Activated naive CD4-positive, alpha-beta T cell treated with anti-CD3 and anti-CD28 coated beads, Interleukin-2, amount 50 U/mL, for 24 hours (primary cell): Measurements from ENCODE around the gene TSPYL1.
"Not testable (repeated sequence)": the region's sequence is repeated elsewhere in the genome, so short reads cannot be mapped to it uniquely, and the experiment has no call there.

ENCODE experiments used
- H3K27ac Mint-ChIP-seq: one replicate; pipeline ENCODE4 v1.8.0; 2021; ENCODE audit warnings: mild to moderate bottlenecking, mixed read lengths
- H3K27me3 Mint-ChIP-seq: one replicate; pipeline ENCODE4 v1.8.0; 2021; ENCODE audit warnings: mixed read lengths
- H3K36me3 Mint-ChIP-seq: one replicate; pipeline ENCODE4 v1.8.0; 2021; ENCODE audit warnings: mixed read lengths
- H3K4me1 Mint-ChIP-seq: one replicate; pipeline ENCODE4 v1.8.0; 2021; ENCODE audit warnings: mixed read lengths
- H3K4me3 Mint-ChIP-seq: one replicate; pipeline ENCODE4 v1.8.0; 2021; ENCODE audit warnings: mild to moderate bottlenecking, mixed read lengths
- H3K9me3 Mint-ChIP-seq: one replicate; pipeline ENCODE4 v1.8.0; 2021; ENCODE audit warnings: mixed read lengths

Gene TSPYL1

DNA sequence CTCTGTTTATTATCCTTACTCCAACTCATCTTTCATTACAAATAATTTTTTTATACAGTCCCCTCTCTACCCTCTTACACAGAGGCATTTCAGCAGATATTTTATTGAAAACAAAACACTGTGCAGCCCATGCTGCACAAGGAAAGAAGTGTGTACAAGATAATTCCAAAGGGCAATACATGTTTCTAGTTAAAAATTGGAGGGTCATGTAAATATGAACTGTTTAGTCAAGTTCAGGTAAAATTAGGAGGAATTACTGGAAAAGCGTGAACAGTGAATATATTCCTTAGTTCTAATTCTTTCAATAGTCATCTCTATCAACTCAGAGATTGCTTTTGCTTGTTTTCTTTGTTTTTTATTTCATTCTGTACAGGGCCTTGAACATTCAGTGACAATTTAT, 27.9 kb upstream of the TSPYL1 start:
- Mint-ChIP-seq H3K4me3 (no peak overlapping the region), H3K36me3 (peaks cover 8% of the 10 kb centered on the region), H3K9me3 (no peaks in the 10 kb centered on the region), H3K27ac (no peak overlapping the region), H3K4me1 (no peaks in the 10 kb centered on the region), H3K27me3 (no peaks in the 10 kb centered on the region)

DNA sequence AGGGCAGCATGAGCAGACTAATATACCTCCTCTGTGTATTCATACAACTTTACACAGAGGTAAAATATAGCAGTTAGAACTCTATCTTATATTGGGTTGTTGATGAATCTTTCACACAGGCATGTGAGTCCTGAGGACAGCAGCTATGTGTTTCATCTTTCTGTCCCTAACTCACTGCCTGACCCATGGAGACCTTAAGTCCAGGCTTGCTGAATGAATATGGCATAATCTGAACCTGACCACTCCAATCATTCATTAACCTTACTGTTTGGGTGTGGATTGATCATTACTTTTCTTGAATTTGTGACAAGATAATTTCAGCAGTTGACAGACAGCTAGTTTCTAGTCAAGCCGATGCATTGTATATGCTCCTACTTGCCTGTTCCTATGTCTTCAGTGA, 27.3 kb upstream of the TSPYL1 start:
- H3K27me3 Mint-ChIP-seq = no peaks in the 10 kb centered on the region
- H3K4me3 Mint-ChIP-seq = no peak overlapping the region
- peaks cover 8% of the 10 kb centered on the region for H3K36me3 Mint-ChIP-seq
- no peak overlapping the region for H3K27ac Mint-ChIP-seq
- no peaks in the 10 kb centered on the region for H3K4me1 Mint-ChIP-seq
- H3K9me3 Mint-ChIP-seq = no peaks in the 10 kb centered on the region

DNA sequence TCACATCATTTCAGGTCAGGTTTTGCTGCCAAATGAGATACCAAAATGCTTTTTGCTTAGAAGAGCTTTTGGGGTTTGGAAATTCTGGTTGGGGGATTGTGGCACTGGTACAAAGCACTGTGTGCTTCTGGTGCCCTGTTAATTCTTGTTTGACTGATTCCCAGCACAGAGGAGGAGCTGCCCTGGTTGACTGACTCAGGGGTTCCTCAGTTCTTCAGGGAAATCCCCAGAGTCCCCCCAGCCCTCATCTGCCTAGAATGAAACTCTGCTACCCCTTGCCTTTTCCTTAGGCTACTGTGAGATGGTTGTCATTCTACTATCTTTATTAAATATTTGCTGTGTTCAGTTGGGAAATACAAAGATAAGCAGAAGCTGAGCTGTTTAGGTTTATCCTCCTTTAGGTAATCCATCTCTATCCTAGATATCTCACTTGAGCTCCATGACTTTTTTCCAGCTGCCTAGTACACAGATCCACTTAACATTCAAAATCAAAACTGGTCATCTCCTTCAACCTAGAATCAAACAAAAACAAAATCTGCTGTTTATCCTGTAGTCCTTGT, 24.9 kb upstream of the TSPYL1 start:
- H3K9me3 Mint-ChIP-seq = no peaks in the 10 kb centered on the region

DNA sequence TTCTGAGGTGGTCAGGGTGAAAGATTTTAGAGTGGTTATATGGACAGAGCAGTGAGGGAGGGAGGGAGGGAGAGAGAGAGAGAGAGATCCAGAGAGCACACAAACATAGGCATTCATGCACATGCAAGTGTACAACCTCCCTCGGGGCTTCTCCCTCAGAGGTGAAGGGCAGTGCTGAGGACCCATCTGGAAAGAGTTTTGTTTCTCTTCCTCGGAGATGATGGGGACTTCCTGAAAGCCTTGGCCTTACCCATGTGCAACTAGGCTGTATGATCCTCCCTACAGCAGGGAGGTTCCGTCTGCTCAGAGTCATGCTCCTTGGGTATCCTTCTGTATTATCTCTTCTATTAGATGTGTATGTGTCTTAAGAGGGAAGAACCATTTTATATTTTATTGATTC, 21.4 kb upstream of the TSPYL1 start:
- Mint-ChIP-seq H3K4me3 (no peak overlapping the region), H3K9me3 (peaks cover 4% of the 10 kb centered on the region), H3K36me3 (peaks cover 7% of the 10 kb centered on the region), H3K4me1 (no peaks in the 10 kb centered on the region), H3K27me3 (no peaks in the 10 kb centered on the region), H3K27ac (no peak overlapping the region)

More for the DNA sequence above, 24.9 kb upstream of the TSPYL1 start:
- Mint-ChIP-seq H3K36me3 (peaks cover 3% of the 10 kb centered on the region), H3K27me3 (no peaks in the 10 kb centered on the region), H3K4me3 (no peak overlapping the region), H3K27ac (no peak overlapping the region), H3K4me1 (no peaks in the 10 kb centered on the region)

DNA sequence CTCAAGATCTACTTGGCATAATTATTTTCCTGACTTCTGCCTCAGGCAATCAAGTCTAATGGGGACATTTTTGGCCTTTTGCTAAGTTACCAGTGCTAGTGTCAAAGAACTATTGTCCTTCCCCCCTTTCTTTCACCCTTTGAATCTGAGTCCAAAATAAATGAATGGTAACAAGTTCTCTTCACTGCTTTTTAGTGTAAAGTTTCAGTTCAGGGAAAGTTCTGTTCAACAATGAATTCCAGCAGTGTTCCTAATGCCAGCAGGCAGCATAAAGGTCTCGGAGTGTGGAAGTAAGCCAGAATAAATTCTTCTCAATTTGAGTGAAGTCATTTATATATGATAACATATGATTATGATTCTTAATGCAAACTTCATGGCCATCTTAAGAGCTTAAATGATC, 20.8 kb upstream of the TSPYL1 start:
- Mint-ChIP-seq H3K9me3 (peaks cover 4% of the 10 kb centered on the region), H3K27me3 (no peaks in the 10 kb centered on the region), H3K4me3 (no peak overlapping the region), H3K4me1 (no peaks in the 10 kb centered on the region), H3K27ac (no peak overlapping the region), H3K36me3 (peaks cover 7% of the 10 kb centered on the region)

DNA sequence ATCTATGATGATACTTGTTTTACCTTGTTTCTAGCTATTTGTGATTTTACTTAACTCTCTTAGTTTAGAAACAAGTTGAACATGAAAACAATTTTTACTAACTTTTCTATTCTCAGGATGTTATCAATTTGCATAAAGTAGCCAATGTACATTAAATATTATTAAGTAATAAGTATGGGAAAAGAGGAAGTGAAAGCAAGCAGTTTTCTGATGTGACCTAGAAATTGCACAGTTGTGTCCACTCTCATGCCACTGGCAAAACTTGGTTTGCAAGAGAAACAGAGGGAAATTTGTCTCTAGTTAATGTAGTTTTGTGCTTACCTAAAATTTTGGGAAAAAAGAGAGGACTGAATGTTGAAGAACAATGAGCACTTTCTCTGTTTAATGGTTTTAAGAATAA, 19.2 kb upstream of the TSPYL1 start:
- H3K27me3 Mint-ChIP-seq = no peaks in the 10 kb centered on the region
- no peak overlapping the region for H3K4me3 Mint-ChIP-seq
- H3K36me3 Mint-ChIP-seq = peaks cover 7% of the 10 kb centered on the region
- no peaks in the 10 kb centered on the region for H3K4me1 Mint-ChIP-seq
- no peak overlapping the region for H3K27ac Mint-ChIP-seq
- H3K9me3 Mint-ChIP-seq = peaks cover 4% of the 10 kb centered on the region

DNA sequence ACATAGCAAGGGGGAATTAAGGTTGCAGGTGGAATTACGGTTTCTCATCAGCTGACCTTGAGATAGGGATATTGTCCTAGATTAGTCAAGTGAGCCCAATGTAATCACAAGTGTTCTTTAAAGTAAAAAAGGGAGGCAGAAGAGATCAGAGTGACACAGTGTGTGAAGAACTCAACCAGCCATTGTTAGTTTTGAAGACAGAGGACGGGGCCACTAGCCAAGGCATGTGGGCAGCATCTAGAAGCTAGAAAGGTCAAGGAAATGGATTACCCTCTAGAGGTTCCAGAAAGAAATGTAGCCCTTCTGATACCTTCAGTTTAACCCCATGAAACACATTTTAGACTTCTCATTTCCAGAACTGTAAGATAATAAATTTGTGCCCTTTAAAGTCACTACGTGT, 18.5 kb upstream of the TSPYL1 start:
- Mint-ChIP-seq H3K9me3 (peaks cover 4% of the 10 kb centered on the region), H3K27me3 (no peaks in the 10 kb centered on the region), H3K4me3 (no peak overlapping the region), H3K4me1 (no peaks in the 10 kb centered on the region), H3K27ac (no peak overlapping the region), H3K36me3 (peaks cover 7% of the 10 kb centered on the region)

DNA sequence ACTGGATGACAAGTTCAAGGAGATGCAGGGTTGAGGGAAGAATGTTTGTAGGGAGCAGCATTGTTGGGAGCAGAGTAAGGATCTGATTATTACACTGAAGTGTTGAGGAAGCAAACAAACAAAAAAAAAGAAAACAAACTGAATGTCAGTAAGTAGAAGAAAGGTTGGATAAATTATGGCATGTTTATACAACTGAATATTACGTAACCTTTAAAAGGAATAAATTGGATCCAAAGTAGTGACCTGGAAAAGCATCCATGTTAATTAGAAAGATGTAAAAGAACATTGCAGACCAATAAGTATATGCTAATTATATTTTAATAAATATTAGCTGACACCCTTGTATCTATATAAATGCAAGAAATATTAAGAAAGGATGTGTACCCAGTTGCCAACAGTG, 12.8 kb upstream of the TSPYL1 start:
- H3K4me3 Mint-ChIP-seq = no peak overlapping the region
- no peak overlapping the region for H3K27ac Mint-ChIP-seq
- H3K27me3 Mint-ChIP-seq = no peaks in the 10 kb centered on the region
- no peaks in the 10 kb centered on the region for H3K9me3 Mint-ChIP-seq
- H3K36me3 Mint-ChIP-seq = peaks cover under 1% of the 10 kb centered on the region
- H3K4me1 Mint-ChIP-seq = no peaks in the 10 kb centered on the region

DNA sequence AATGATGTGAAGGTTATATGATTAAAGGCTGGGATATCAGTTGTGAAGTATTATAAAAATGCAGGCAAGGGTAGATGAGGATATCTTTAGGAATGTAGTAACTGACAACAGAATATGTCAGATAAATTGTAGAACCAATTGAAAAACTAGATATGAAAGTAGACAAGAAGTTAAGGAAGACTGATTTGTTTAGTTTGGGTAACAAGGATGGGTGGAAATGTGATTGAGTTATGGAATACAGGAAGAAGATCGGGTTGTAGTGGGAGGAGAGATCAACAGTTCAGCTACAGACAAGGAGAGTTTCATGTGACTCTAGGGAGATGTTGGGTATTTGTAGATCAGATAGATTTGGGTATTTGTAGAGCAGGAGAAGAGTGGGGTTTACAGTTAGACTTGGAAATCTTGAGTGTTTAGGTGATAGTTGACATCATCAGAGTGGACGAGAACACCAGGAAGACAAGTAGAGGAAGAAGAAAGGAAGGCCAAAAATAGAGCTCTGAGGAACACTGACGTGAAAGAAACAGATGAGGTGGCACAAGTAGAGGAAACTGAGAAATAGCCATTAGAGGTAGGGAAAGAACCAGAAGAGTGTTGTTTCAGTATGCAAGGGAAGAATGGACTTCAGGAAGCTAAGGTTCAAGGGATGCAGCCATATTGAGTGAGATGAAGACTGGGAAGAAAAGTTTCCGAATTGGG, 12.1 kb upstream of the TSPYL1 start:
- no peaks in the 10 kb centered on the region for H3K4me1 Mint-ChIP-seq
- no peaks in the 10 kb centered on the region for H3K9me3 Mint-ChIP-seq
- no peak overlapping the region for H3K27ac Mint-ChIP-seq
- H3K36me3 Mint-ChIP-seq = no peaks in the 10 kb centered on the region
- H3K4me3 Mint-ChIP-seq = no peak overlapping the region
- H3K27me3 Mint-ChIP-seq = no peaks in the 10 kb centered on the region

DNA sequence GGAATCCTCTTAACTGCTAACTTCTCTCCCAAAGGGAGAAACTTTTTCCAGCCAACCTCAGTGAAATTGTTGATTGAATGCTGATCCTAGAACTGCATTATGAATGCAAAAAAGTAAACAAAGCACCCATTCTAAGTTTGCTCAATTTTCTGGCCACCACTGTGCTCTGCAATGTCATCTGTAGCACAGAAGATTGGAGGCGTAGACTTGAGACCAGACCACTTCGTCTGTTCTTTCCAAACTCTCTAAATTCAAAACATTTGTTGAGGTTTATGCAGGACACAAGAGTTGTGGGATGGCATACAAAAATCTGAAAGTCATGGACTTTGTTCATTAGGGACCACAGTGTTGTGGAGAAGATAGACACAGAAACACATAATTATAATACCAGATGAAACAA, 11.1 kb upstream of the TSPYL1 start:
- no peak overlapping the region for H3K27ac Mint-ChIP-seq
- no peaks in the 10 kb centered on the region for H3K27me3 Mint-ChIP-seq
- H3K4me1 Mint-ChIP-seq = no peaks in the 10 kb centered on the region
- no peak overlapping the region for H3K4me3 Mint-ChIP-seq
- H3K36me3 Mint-ChIP-seq = no peaks in the 10 kb centered on the region
- H3K9me3 Mint-ChIP-seq = no peaks in the 10 kb centered on the region

DNA sequence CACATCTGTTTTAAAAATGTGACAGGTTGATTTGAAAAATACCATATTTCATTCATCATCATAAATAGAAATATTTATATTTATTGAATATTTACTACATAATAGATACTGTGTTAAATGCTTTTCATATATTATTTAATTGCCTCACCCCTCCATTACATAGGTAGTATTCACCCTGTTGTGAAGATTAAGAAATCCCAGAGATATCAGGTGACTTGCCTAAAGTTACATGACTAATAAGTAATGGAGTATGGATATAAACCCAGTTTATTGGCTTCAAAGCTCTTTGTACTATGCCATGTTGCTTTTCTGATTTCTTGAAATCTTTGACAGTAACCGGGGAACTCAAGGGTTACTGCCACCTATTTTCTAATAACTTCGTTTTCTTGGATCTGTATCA, 10.1 kb upstream of the TSPYL1 start:
- no peaks in the 10 kb centered on the region for H3K27me3 Mint-ChIP-seq
- no peak overlapping the region for H3K4me3 Mint-ChIP-seq
- no peak overlapping the region for H3K27ac Mint-ChIP-seq
- no peaks in the 10 kb centered on the region for H3K36me3 Mint-ChIP-seq
- no peaks in the 10 kb centered on the region for H3K9me3 Mint-ChIP-seq
- H3K4me1 Mint-ChIP-seq = no peaks in the 10 kb centered on the region

DNA sequence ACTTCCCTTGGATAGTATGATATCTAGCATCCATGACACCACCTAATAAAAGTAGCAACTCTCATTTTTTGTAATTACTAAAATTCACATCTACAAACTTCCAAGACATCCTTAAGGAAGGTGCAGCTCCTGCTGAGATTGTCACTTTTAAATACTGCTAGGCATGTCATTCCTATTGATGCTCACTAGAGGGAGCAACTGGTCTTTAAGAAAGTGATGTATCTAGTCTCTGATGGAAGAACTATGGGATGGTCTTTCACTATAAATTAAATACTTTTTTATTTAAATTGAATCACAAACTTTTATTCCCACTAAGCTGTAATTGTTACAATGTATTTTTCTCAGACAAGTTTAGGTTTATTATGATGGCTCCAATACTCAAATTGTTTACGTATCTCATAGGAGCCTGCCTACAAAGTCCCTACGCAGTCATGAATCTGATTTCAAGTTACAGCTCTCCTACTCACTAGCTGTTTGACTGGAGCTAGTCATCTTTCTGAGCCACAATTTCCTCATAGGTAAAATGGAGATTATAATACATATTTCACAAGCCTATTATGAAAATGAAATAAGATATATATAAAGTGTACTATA, 8.1 kb upstream of the TSPYL1 start:
- Mint-ChIP-seq H3K4me1 (no peaks in the 10 kb centered on the region), H3K27me3 (no peaks in the 10 kb centered on the region), H3K36me3 (no peaks in the 10 kb centered on the region), H3K27ac (no peak overlapping the region), H3K4me3 (no peak overlapping the region), H3K9me3 (no peaks in the 10 kb centered on the region)

DNA sequence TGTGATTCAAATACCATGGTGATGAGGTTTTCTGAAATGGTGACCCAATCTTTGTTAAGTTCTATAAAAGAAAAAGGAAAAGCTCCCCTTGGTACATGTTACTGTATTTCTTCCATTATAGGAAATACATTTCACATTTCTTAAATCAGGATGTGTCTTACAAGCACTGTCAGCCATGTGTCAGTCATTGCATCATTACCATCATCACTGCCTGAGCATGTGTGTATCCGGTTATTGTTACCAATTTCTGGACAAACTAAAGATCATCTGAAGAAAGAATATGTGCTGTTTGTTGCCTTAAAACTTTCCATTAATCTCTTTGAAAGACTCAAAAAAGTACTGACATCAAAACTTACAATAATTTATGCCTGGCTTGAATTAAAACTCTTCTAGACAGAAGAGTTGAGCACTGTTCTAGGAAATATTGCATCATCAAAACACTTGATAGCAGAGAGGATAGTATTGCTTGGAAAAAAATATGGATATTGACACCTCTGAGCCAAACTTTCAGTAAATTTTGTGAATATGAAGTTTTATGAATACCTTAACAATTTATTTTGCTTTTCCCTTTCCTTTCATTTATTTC, 7.1 kb upstream of the TSPYL1 start:
- H3K9me3 Mint-ChIP-seq = no peaks in the 10 kb centered on the region

DNA sequence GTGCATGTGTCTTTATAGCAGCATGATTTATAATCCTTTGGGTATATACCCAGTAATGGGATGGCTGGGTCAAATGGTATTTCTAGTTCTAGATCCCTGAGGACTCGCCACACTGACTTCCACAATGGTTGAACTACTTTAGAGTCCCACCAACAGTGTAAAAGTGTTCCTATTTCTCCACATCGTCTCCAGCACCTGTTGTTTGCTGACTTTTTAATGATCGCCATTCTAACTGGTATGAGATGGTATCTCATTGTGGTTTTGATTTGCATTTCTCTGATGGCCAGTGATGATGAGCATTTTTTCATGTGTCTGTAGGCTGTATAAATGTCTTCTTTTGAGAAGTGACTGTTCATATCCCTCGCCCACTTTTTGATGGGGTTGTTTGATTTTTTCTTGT, 5.3 kb upstream of the TSPYL1 start:
- not testable (repeated sequence) for H3K27ac Mint-ChIP-seq, H3K9me3 Mint-ChIP-seq, H3K4me3 Mint-ChIP-seq, H3K27me3 Mint-ChIP-seq, H3K36me3 Mint-ChIP-seq
- peaks cover 21% of the 10 kb centered on the region for H3K4me1 Mint-ChIP-seq

More for the DNA sequence above, 7.1 kb upstream of the TSPYL1 start:
- Mint-ChIP-seq H3K4me1 (peaks cover 7% of the 10 kb centered on the region), H3K4me3 (no peak overlapping the region), H3K27ac (no peak overlapping the region), H3K27me3 (no peaks in the 10 kb centered on the region), H3K36me3 (no peaks in the 10 kb centered on the region)

DNA sequence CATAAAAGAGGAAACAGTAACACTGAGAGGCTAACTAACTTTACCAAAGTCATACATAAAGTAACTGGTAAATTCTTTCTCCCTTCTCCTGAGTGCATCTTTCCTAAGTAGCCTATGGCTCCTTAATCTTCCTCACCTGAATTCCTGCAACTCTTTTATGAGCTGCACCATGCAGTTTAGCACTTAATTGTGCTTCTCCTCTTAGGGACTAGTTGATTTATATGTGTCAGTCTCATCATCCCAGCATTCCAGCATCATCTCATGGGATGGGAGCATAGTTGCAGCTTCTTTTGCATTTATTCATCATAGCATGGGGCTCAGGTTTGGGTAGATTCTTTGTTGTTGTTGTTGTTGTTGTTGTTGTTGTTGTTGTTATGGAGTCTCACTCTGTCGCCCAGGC, 3.5 kb upstream of the TSPYL1 start:
- H3K27me3 Mint-ChIP-seq = no peaks in the 10 kb centered on the region
- no peak overlapping the region for H3K27ac Mint-ChIP-seq
- no peaks in the 10 kb centered on the region for H3K9me3 Mint-ChIP-seq
- peaks cover 28% of the 10 kb centered on the region for H3K4me1 Mint-ChIP-seq
- peaks cover 10% of the 10 kb centered on the region for H3K36me3 Mint-ChIP-seq
- H3K4me3 Mint-ChIP-seq = no peak overlapping the region

DNA sequence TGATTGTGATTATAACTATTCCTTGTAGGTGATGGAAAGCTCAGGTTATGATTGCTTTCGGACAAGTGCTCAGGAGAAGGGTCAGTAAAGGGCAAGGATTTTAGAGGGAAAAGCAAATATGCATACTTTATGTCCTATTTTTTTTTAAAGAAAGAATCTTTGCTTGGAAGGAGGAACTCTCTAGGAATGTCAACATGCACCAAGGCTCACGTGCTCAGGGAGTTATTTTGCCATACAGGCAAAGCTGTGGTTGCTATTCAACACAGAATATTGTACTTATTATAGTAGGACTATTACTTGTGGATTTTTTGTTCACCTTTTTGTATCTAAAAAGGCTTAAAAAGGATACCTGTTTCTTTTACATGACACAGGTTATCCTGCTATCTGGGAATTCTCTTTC, 3.0 kb upstream of the TSPYL1 start:
- no peak overlapping the region for H3K4me3 Mint-ChIP-seq
- no peak overlapping the region for H3K27ac Mint-ChIP-seq
- peaks cover 33% of the 10 kb centered on the region for H3K4me1 Mint-ChIP-seq
- H3K27me3 Mint-ChIP-seq = no peaks in the 10 kb centered on the region
- no peaks in the 10 kb centered on the region for H3K9me3 Mint-ChIP-seq
- H3K36me3 Mint-ChIP-seq = peaks cover 14% of the 10 kb centered on the region
